GM12874 (cell line): ENCODE results near the gene TPRX1.

Experiments
- CTCF ChIP-seq: IDR thresholded peaks from 2 replicates; pipeline ENCODE4 v1.5.1; 2011; ENCODE audit warnings: low read depth, mild to moderate bottlenecking, control low read depth, low read length, moderate library complexity; ENCODE audit not compliant: insufficient read depth

The TPRX1 gene

GRCh38 chr19:47754206-47755064 lies 49.9 kb downstream of the TPRX1 start:
- TF ChIP-seq CTCF = no peak

DNA sequence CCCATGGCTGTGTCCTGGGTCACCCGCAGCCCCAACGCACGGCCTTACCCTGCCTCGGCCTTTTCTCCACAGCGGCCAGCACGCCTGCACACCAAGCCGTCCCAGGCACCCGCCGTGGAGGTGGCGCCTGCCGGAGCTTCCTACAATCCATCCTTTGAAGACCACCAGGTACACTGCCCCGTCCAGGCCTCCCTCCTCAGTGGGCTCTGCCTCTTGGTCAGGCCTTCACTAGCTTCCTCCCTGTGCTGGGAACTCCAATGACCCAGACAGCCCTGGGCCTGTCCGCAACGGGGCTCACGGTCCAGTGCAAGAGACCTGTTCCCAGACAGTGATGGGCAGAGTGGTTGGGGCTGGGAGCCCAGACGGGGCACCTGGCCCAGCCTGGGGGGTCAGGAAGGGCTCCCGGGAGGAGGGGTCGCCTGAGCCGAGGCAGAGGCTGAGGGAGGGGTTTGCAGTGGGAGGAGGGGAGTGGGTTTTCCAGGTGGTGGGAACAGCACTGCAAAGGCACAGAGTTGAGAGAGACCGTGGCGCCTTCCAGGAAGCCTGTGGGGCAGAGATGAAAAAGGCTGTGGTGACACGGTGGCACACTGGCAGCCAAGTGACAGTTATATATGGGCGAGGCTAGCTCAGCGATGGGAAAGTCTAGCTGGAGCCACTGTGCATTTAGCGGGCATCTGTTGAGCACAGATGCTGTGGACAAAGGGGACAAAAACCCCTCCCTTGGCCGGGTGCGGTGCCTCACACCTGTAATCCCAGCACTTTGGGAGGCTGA lies 51.7 kb downstream of the TPRX1 start:
- TF ChIP-seq CTCF = no peak
